H1 (cell line): ENCODE results near the gene PPM1L. TPM values are rescaled to one million over a fixed set of nuclear protein-coding genes. Genes with fewer than 3 reads are reported as not detected.

Experiments used
- CEBPB ChIP-seq: IDR thresholded peaks from 2 replicates; pipeline ENCODE4 v1.6.1; 2012; ENCODE audit warnings: low read depth, low read length
- JUN ChIP-seq: IDR thresholded peaks from 2 replicates; pipeline ENCODE4 v1.6.1; 2011; ENCODE audit warnings: low read depth, mild to moderate bottlenecking, improper control_type of control experiment, low read length
- SIRT6 ChIP-seq: IDR thresholded peaks from one replicate; pipeline ENCODE4 v1.7.1; 2012; ENCODE audit warnings: low read length, inconsistent platforms
- TAF7 ChIP-seq: optimal IDR thresholded peaks from 2 replicates; pipeline ENCODE3; 2011; ENCODE audit warnings: low read depth, mild to moderate bottlenecking, inconsistent platforms, low read length, moderate library complexity, borderline replicate concordance
- polyA plus RNA-seq, 7 experiments: library from polyadenylated mRNA; depleted of rRNA in 3 of 7; stranded (reverse) in 5 of 7; unstranded in 2 of 7; fragments of >200 nt in 5 of 7; fragments of 200-250 nt in 2 of 7; gene quantifications; 1 replicate in 5 of 7; 2 replicates in 1 of 7; 4 replicates in 1 of 7; pipeline versions ENCODE4 v1.2.1 to v1.2.3, GENCODE V29; 2011 to 2013; ENCODE audit warnings: missing spikeins in 2 of 7, mixed read lengths in 2 of 7
- total RNA-seq: library from RNA; stranded (reverse); fragmentation: NEBNext Ultra II Directional; extraction: Animal tissue kit (Norgen Biotek cat#: 25700); gene quantifications from 2 replicates; pipeline ENCODE4 v1.2.1, GENCODE V29; 2021
- TF ChIP-seq, protein P1 (sequence below): IDR thresholded peaks from 2 replicates; pipeline ENCODE4 v1.6.1; 2012; ENCODE audit warnings: low read length, inconsistent platforms

PPM1L gene
- total and polyA plus RNA-seq, 2 of the 8 experiments (the other 6 are each of a cell fraction or from before 2014, with no cell fraction given) = 2.8 to 18.1 TPM

- TF ChIP-seq, protein P1, sequence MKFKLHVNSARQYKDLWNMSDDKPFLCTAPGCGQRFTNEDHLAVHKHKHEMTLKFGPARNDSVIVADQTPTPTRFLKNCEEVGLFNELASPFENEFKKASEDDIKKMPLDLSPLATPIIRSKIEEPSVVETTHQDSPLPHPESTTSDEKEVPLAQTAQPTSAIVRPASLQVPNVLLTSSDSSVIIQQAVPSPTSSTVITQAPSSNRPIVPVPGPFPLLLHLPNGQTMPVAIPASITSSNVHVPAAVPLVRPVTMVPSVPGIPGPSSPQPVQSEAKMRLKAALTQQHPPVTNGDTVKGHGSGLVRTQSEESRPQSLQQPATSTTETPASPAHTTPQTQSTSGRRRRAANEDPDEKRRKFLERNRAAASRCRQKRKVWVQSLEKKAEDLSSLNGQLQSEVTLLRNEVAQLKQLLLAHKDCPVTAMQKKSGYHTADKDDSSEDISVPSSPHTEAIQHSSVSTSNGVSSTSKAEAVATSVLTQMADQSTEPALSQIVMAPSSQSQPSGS = no peak
- TF ChIP-seq JUN (no peak), TAF7 (no peak), SIRT6 (no peak), CEBPB (no peak)
Observed at GRCh38 chr3:160792540-160792939, 36.5 kb downstream of the PPM1L start (continued).
